ENCODE data around the gene PSPH. TPM values are rescaled to one million over a fixed set of nuclear protein-coding genes. Genes with fewer than 3 reads are reported as not detected.

The PSPH gene
- total and polyA plus RNA-seq, 9 donors: 11.0 to 20.3 (median 17.1) TPM

GRCh38 chr7:56009695-56010094 is 41.5 kb downstream of the PSPH start:
- Histone ChIP-seq H3K27ac (ENCODE audit: low read length) (no peak overlapping the region), H3K4me1 (ENCODE audit: control insufficient read depth, insufficient read depth, low read length) (no peaks in the 10 kb centered on the region), H3K27me3 (ENCODE audit: control insufficient read depth, insufficient read depth, low read length) (no peaks in the 10 kb centered on the region), H3K36me3 (ENCODE audit: control insufficient read depth, insufficient read depth, low read length) (peaks cover 5% of the 10 kb centered on the region), H3K4me3 (ENCODE audit: low read length) (no peak overlapping the region), H3K9me3 (replicated peaks; ENCODE audit: control insufficient read depth, low read depth, low read length) (no peaks in the 10 kb centered on the region)
- 68% methylated on average over 4 of the region's 7 CpGs for WGBS (ENCODE audit: insufficient coverage)
- peak; percentile 13 for DNase-seq

DNA sequence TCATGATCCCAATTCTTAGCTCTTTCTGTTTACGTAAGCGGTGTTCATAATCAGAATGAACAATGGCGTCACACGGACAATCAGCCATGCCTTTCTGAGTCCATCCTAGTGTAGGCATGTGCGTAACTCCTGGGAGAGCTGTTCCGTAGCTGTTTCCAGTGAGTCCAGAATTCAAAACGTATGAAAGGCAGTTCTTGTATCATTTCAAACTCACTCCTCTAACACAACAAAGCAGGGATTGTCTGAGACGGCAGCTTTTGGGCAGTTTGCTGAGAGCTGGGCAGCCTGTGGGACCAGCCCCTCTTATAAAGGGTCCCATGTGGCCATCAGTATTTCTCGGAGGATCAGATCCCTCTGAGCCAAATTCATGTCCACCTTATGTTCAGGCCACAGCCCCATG is 43.4 kb downstream of the PSPH start:
- Histone ChIP-seq H3K4me3 (ENCODE audit: low read length) (no peak overlapping the region), H3K9me3 (replicated peaks; ENCODE audit: control insufficient read depth, low read depth, low read length) (no peaks in the 10 kb centered on the region), H3K27me3 (ENCODE audit: control insufficient read depth, insufficient read depth, low read length) (no peaks in the 10 kb centered on the region), H3K36me3 (ENCODE audit: control insufficient read depth, insufficient read depth, low read length) (no peaks in the 10 kb centered on the region), H3K4me1 (ENCODE audit: control insufficient read depth, insufficient read depth, low read length) (no peaks in the 10 kb centered on the region), H3K27ac (ENCODE audit: low read length) (no peak overlapping the region)
- WGBS (ENCODE audit: insufficient coverage): 90% methylated on average over 9 of the region's 9 CpGs
- DNase-seq: no peak

DNA sequence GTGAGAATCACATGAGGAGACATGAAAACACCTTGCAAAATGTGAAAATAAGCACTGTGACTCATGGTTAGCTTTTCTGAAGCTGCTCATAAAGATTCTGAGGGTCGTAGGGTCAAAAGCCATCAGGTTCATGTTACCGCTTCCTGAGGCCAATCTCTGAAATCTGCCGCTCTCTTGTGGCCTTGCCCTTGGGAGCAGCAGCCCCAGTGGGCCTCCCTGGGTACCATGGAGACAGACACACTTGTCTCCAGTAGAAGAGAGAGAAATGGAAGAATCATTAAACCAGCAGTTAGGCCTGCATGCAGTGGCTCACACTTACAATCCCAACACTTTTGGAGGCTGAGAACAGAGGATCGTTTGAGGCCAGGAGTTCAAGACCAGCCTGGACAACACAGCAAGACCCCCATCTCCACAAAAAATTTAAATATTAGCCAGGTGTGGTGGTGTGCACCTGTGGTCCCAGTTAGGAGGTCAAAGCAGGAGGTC is 44.0 kb downstream of the PSPH start:
- Histone ChIP-seq H3K4me3 (ENCODE audit: low read length) (no peak overlapping the region), H3K27ac (ENCODE audit: low read length) (no peak overlapping the region), H3K9me3 (replicated peaks; ENCODE audit: control insufficient read depth, low read depth, low read length) (no peaks in the 10 kb centered on the region), H3K4me1 (ENCODE audit: control insufficient read depth, insufficient read depth, low read length) (no peaks in the 10 kb centered on the region), H3K36me3 (ENCODE audit: control insufficient read depth, insufficient read depth, low read length) (no peaks in the 10 kb centered on the region), H3K27me3 (ENCODE audit: control insufficient read depth, insufficient read depth, low read length) (no peaks in the 10 kb centered on the region)
- WGBS (ENCODE audit: insufficient coverage): 43% methylated on average over 1 of the region's 4 CpGs
- DNase-seq: no peak

GRCh38 chr7:56003749-56004148 is 47.5 kb downstream of the PSPH start:
- WGBS (ENCODE audit: insufficient coverage): 84% methylated on average over 4 of the region's 4 CpGs
- no peak for DNase-seq

DNA sequence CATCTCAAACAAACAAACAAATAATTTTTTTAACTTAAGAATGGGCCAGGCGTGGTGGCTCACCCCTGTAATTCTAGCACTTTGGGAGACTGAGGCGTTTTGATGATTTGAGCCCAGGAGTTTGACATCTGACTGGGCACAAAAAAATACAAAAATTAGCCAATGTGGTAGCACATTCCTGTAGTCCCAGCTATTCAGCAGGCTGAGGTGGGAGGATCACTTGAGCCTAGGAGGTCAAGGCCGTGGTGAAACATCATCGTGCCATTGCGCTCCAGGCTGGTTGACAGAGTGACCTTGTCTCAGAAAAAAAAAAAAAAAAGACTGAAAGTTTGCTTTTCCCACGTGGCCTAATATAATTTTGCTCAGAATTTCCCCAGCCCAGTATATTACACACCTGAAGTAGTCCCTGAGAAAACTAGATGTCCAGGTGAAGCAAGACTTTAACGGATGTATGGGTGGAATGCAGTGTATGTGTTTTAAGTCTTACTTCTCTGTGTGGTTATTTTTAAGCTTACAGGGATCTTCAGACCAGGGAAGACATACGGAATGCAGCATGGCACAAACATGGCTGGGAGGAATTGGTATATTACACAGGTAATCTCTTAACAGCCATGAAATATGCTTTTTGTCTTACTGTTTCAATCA is 54.3 kb downstream of the PSPH start:
- Histone ChIP-seq H3K4me1 (ENCODE audit: control insufficient read depth, insufficient read depth, low read length) (no peaks in the 10 kb centered on the region), H3K9me3 (replicated peaks; ENCODE audit: control insufficient read depth, low read depth, low read length) (no peaks in the 10 kb centered on the region), H3K27me3 (ENCODE audit: control insufficient read depth, insufficient read depth, low read length) (no peaks in the 10 kb centered on the region), H3K36me3 (ENCODE audit: control insufficient read depth, insufficient read depth, low read length) (peaks cover 46% of the 10 kb centered on the region), H3K27ac (ENCODE audit: low read length) (no peak overlapping the region), H3K4me3 (ENCODE audit: low read length) (no peak overlapping the region)
- WGBS (ENCODE audit: insufficient coverage): 94% methylated on average over 5 of the region's 8 CpGs
- no peak for DNase-seq

More at GRCh38 chr7:56003749-56004148, 47.5 kb downstream of the PSPH start:
- Histone ChIP-seq H3K36me3 (ENCODE audit: control insufficient read depth, insufficient read depth, low read length) (peaks cover 6% of the 10 kb centered on the region), H3K4me1 (ENCODE audit: control insufficient read depth, insufficient read depth, low read length) (no peaks in the 10 kb centered on the region), H3K4me3 (ENCODE audit: low read length) (no peak overlapping the region), H3K27me3 (ENCODE audit: control insufficient read depth, insufficient read depth, low read length) (no peaks in the 10 kb centered on the region), H3K27ac (ENCODE audit: low read length) (no peak overlapping the region), H3K9me3 (replicated peaks; ENCODE audit: control insufficient read depth, low read depth, low read length) (no peaks in the 10 kb centered on the region)

DNA sequence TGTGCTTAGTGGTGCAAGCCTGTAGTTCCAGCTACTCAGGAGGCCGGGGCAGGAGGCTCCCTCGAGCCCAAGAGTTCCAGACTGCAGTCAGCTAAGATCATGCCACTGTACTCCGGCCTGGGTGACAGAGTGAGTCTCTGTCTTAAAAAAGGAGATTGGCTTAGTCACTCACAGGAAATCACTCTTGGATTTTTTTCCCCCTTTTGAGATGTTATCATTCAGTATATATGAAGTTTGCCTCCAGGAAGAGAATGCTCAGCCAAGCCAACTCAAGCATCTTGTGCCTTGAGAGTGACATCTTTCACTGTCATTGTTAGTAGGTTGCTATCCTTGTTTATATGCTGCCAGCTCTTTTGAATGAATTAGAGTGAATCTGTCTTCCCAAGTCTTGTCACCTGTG is 58.9 kb downstream of the PSPH start:
- no CpG with 5 or more reads among the region's 3 CpGs for WGBS (ENCODE audit: insufficient coverage)
- Histone ChIP-seq H3K27me3 (ENCODE audit: control insufficient read depth, insufficient read depth, low read length) (no peaks in the 10 kb centered on the region), H3K27ac (ENCODE audit: low read length) (no peak overlapping the region), H3K9me3 (replicated peaks; ENCODE audit: control insufficient read depth, low read depth, low read length) (no peaks in the 10 kb centered on the region), H3K4me3 (ENCODE audit: low read length) (no peak overlapping the region), H3K4me1 (ENCODE audit: control insufficient read depth, insufficient read depth, low read length) (no peaks in the 10 kb centered on the region), H3K36me3 (ENCODE audit: control insufficient read depth, insufficient read depth, low read length) (peaks cover 54% of the 10 kb centered on the region)
- no peak for DNase-seq

- WGBS (ENCODE audit: insufficient coverage): no CpG with 5 or more reads among the region's 3 CpGs
- no peak overlapping the region for H3K27ac ChIP-seq (ENCODE audit: low read length)
- no peak for DNase-seq
Measured at GRCh38 chr7:55983537-55983936, 67.7 kb downstream of the PSPH start.

DNA sequence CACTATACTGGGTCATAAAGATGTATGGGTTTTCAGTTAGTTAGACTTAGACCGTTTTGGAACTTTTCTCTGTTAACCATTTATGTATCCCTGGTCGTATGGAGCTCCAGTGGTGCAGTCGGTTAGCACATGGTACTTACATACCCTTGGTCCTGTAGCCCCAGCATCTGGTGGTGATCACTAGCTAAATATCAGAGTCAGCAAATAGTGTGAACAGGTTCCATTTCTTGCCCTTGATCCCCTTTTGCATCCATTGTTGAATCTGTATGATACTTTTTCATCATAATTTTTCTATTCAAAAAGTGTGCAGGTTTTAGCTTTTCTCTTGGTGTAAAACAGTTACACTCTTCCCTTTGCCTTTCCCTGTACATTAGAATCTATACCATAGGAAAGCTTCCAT is 71.0 kb downstream of the PSPH start:
- Histone ChIP-seq H3K36me3 (ENCODE audit: control insufficient read depth, insufficient read depth, low read length) (peaks cover 49% of the 10 kb centered on the region), H3K4me1 (ENCODE audit: control insufficient read depth, insufficient read depth, low read length) (peaks cover 4% of the 10 kb centered on the region), H3K4me3 (ENCODE audit: low read length) (no peak overlapping the region), H3K9me3 (replicated peaks; ENCODE audit: control insufficient read depth, low read depth, low read length) (no peaks in the 10 kb centered on the region), H3K27me3 (ENCODE audit: control insufficient read depth, insufficient read depth, low read length) (no peaks in the 10 kb centered on the region), H3K27ac (ENCODE audit: low read length) (no peak overlapping the region)
- DNase-seq: no peak
- 88% methylated on average over 2 of the region's 3 CpGs for WGBS (ENCODE audit: insufficient coverage)

More at GRCh38 chr7:55983537-55983936, 67.7 kb downstream of the PSPH start:
- peaks cover 72% of the 10 kb centered on the region for H3K36me3 ChIP-seq (ENCODE audit: control insufficient read depth, insufficient read depth, low read length)
- H3K4me3 ChIP-seq (ENCODE audit: low read length): no peak overlapping the region
- H3K27me3 ChIP-seq (ENCODE audit: control insufficient read depth, insufficient read depth, low read length): no peaks in the 10 kb centered on the region
- H3K4me1 ChIP-seq (ENCODE audit: control insufficient read depth, insufficient read depth, low read length): no peaks in the 10 kb centered on the region
- H3K9me3 ChIP-seq (replicated peaks; ENCODE audit: control insufficient read depth, low read depth, low read length): no peaks in the 10 kb centered on the region

DNA sequence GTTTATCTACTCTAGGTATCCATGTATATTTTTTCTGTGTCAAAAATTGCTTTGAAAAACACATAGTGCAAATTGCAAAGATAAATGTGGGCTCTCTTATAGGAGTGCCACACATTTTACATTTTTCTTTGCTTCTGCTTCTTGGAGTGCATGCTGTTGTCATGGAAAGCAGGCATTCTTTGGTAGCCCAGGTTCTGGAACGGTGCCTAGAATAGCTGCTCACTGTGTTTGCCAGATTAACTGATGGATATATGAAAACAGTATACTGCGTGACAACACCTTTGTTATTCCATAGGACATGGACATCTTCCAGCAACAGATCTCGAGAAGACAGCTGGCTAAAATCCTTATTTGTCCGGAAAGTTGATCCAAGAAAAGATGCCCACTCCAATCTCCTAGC is 73.4 kb downstream of the PSPH start:
- Histone ChIP-seq H3K27me3 (ENCODE audit: control insufficient read depth, insufficient read depth, low read length) (no peaks in the 10 kb centered on the region), H3K9me3 (replicated peaks; ENCODE audit: control insufficient read depth, low read depth, low read length) (no peaks in the 10 kb centered on the region), H3K27ac (ENCODE audit: low read length) (no peak overlapping the region), H3K4me1 (ENCODE audit: control insufficient read depth, insufficient read depth, low read length) (peaks cover 4% of the 10 kb centered on the region), H3K4me3 (ENCODE audit: low read length) (no peak overlapping the region), H3K36me3 (ENCODE audit: control insufficient read depth, insufficient read depth, low read length) (peaks cover 37% of the 10 kb centered on the region)
- WGBS (ENCODE audit: insufficient coverage): no CpG with 5 or more reads among the region's 4 CpGs
- DNase-seq: peak; percentile 24

- WGBS (ENCODE audit: insufficient coverage): 100% methylated on average over 3 of the region's 7 CpGs
- Histone ChIP-seq H3K27me3 (ENCODE audit: control insufficient read depth, insufficient read depth, low read length) (no peaks in the 10 kb centered on the region), H3K9me3 (replicated peaks; ENCODE audit: control insufficient read depth, low read depth, low read length) (no peaks in the 10 kb centered on the region), H3K27ac (ENCODE audit: low read length) (no peak overlapping the region), H3K4me3 (ENCODE audit: low read length) (no peak overlapping the region), H3K36me3 (ENCODE audit: control insufficient read depth, insufficient read depth, low read length) (peaks cover 24% of the 10 kb centered on the region), H3K4me1 (ENCODE audit: control insufficient read depth, insufficient read depth, low read length) (peaks cover 8% of the 10 kb centered on the region)
- DNase-seq: no peak
Measured at GRCh38 chr7:55975988-55976633, 75.1 kb downstream of the PSPH start.

All from muscle of leg (tissue), 11 donors.